Measurements from ENCODE around the gene KCNIP3.
"Not testable (repeated sequence)": the region's sequence is repeated elsewhere in the genome, so short reads cannot be mapped to it uniquely, and the experiment has no call there.

Gene KCNIP3

GRCh38 chr2:95372216-95372829 lies 75.2 kb downstream of the KCNIP3 start:
- no peak for DNase-seq (ENCODE audit: low read depth in 2 of 2)

GRCh38 chr2:95372845-95373244 lies 75.7 kb downstream of the KCNIP3 start:
- no peak for DNase-seq (ENCODE audit: low read depth in 2 of 2)

GRCh38 chr2:95374029-95374428 lies 76.9 kb downstream of the KCNIP3 start:
- no peak for DNase-seq (ENCODE audit: low read depth in 2 of 2)

GRCh38 chr2:95374451-95374920 lies 77.3 kb downstream of the KCNIP3 start:
- no peak for DNase-seq (ENCODE audit: low read depth in 2 of 2)

- no peak for DNase-seq (ENCODE audit: low read depth in 2 of 2)
Measured at GRCh38 chr2:95374921-95375471, 77.8 kb downstream of the KCNIP3 start.

- no peak for DNase-seq (ENCODE audit: low read depth in 2 of 2)
Measured at GRCh38 chr2:95375532-95376150, 78.5 kb downstream of the KCNIP3 start.

- DNase-seq (ENCODE audit: low read depth in 2 of 2), result no peak
Measured at GRCh38 chr2:95376311-95377215, 79.4 kb downstream of the KCNIP3 start.

GRCh38 chr2:95377216-95378123 lies 80.3 kb downstream of the KCNIP3 start:
- no peak for DNase-seq (ENCODE audit: low read depth in 2 of 2)

GRCh38 chr2:95378281-95378680 lies 81.1 kb downstream of the KCNIP3 start:
- not testable (repeated sequence) for DNase-seq (ENCODE audit: low read depth in 2 of 2)

- no peak for DNase-seq (ENCODE audit: low read depth in 2 of 2)
Measured at GRCh38 chr2:95379371-95379831, 82.3 kb downstream of the KCNIP3 start.

GRCh38 chr2:95380280-95380679 lies 83.1 kb downstream of the KCNIP3 start:
- no peak for DNase-seq (ENCODE audit: low read depth in 2 of 2)

- no peak for DNase-seq (ENCODE audit: low read depth in 2 of 2)
Measured at GRCh38 chr2:95380731-95381130, 83.6 kb downstream of the KCNIP3 start.

GRCh38 chr2:95381212-95382191 lies 84.4 kb downstream of the KCNIP3 start:
- DNase-seq (ENCODE audit: low read depth in 2 of 2), result no peak

- DNase-seq (ENCODE audit: low read depth in 2 of 2), result no peak
Measured at GRCh38 chr2:95382192-95382591, 85.0 kb downstream of the KCNIP3 start.

- DNase-seq (ENCODE audit: low read depth in 2 of 2), result no peak
Measured at GRCh38 chr2:95382686-95383634, 85.8 kb downstream of the KCNIP3 start.

GRCh38 chr2:95383635-95384027 lies 86.5 kb downstream of the KCNIP3 start:
- no peak for DNase-seq (ENCODE audit: low read depth in 2 of 2)

- no peak for DNase-seq (ENCODE audit: low read depth in 2 of 2)
Measured at GRCh38 chr2:95384854-95385569, 87.9 kb downstream of the KCNIP3 start.

GRCh38 chr2:95385570-95385984 lies 88.4 kb downstream of the KCNIP3 start:
- no peak for DNase-seq (ENCODE audit: low read depth in 2 of 2)
